IPS DF 4.7 (cell line): Measurements from ENCODE around the gene GNPDA1.
"Not testable (repeated sequence)": the region's sequence is repeated elsewhere in the genome, so short reads cannot be mapped to it uniquely, and the experiment has no call there.

Experiments used
- DNase-seq: peaks from one replicate; pipeline ENCODE4 v3.0.0-alpha.2; 2013; ENCODE audit warnings: low spot score; ENCODE audit errors: extremely low read depth

The GNPDA1 gene

GRCh38 chr5:142012792-142013388, at the start of gene GNPDA1:
TSS of gene GNPDA1 (minus strand) at chr5:142013027. CDS start at chr5:142012035, 992 bp downstream.
- no peak for DNase-seq

GRCh38 chr5:142059304-142059940, 46.6 kb upstream of the GNPDA1 start:
- no peak for DNase-seq

GRCh38 chr5:142057697-142058056, 44.9 kb upstream of the GNPDA1 start:
- DNase-seq, result no peak

GRCh38 chr5:142056816-142057696, 44.2 kb upstream of the GNPDA1 start:
- DNase-seq, result no peak

GRCh38 chr5:142055301-142055700, 42.5 kb upstream of the GNPDA1 start:
- DNase-seq, result no peak

GRCh38 chr5:142053426-142054151, 40.8 kb upstream of the GNPDA1 start:
- DNase-seq, result no peak

GRCh38 chr5:142052026-142052425, 39.2 kb upstream of the GNPDA1 start:
- DNase-seq, result not testable (repeated sequence)

GRCh38 chr5:142048272-142048671, 35.4 kb upstream of the GNPDA1 start:
- DNase-seq, result no peak

GRCh38 chr5:142046191-142046590, 33.4 kb upstream of the GNPDA1 start:
- DNase-seq, result no peak

- DNase-seq, result not testable (repeated sequence)
Observed at GRCh38 chr5:142040881-142041280, 28.1 kb upstream of the GNPDA1 start.

GRCh38 chr5:142040285-142040684, 27.5 kb upstream of the GNPDA1 start:
- DNase-seq, result no peak

GRCh38 chr5:142038735-142039134, 25.9 kb upstream of the GNPDA1 start:
- DNase-seq, result no peak

GRCh38 chr5:142037599-142037998, 24.8 kb upstream of the GNPDA1 start:
- not testable (repeated sequence) for DNase-seq

- DNase-seq, result no peak
Observed at GRCh38 chr5:142036918-142037317, 24.1 kb upstream of the GNPDA1 start.

GRCh38 chr5:142034994-142035393, 22.2 kb upstream of the GNPDA1 start:
- DNase-seq, result no peak

GRCh38 chr5:142033632-142034567, 21.1 kb upstream of the GNPDA1 start:
- DNase-seq, result not testable (repeated sequence)

GRCh38 chr5:142032747-142033631, 20.2 kb upstream of the GNPDA1 start:
- DNase-seq, result no peak

GRCh38 chr5:142032150-142032549, 19.3 kb upstream of the GNPDA1 start:
- no peak for DNase-seq

GRCh38 chr5:142025637-142026036, 12.8 kb upstream of the GNPDA1 start:
- DNase-seq, result no peak
